Endodermal cell (in vitro differentiated cells): ENCODE measurements around the gene STAMBPL1. TPM values are rescaled to one million over a fixed set of nuclear protein-coding genes. Genes with fewer than 3 reads are reported as not detected.

Experiments used
- DNase-seq: peaks from one replicate; pipeline ENCODE4 v3.0.0-alpha.2; 2017
- H3K27ac ChIP-seq: 2 replicates; pipeline ENCODE4 v1.5.1; 2013; ENCODE audit warnings: mild to moderate bottlenecking, low read depth, low read length, moderate library complexity
- H3K27me3 ChIP-seq: 2 replicates; pipeline ENCODE4 v1.6.1; 2013; ENCODE audit warnings: mild to moderate bottlenecking, low read length, moderate library complexity; ENCODE audit not compliant: insufficient read depth, control insufficient read depth, poor library complexity, severe bottlenecking
- H3K36me3 ChIP-seq: 2 replicates; pipeline ENCODE4 v1.7.0; 2013; ENCODE audit warnings: mild to moderate bottlenecking, low read length, moderate library complexity; ENCODE audit not compliant: control insufficient read depth, insufficient read depth
- H3K4me1 ChIP-seq: one replicate; pipeline ENCODE4 v1.7.0; 2013; ENCODE audit warnings: low read length; ENCODE audit not compliant: control insufficient read depth, insufficient read depth
- H3K4me3 ChIP-seq: 2 replicates; pipeline ENCODE4 v1.5.1; 2013; ENCODE audit warnings: mild to moderate bottlenecking, low read length, moderate library complexity
- H3K9ac ChIP-seq: 2 replicates; pipeline ENCODE4 v1.6.1; 2013; ENCODE audit warnings: mild to moderate bottlenecking, low read length, moderate library complexity; ENCODE audit not compliant: poor library complexity, severe bottlenecking; ENCODE audit errors: extremely low read depth
- H3K9me3 ChIP-seq: 2 replicates; pipeline ENCODE4 v1.6.1; 2013; ENCODE audit warnings: mild to moderate bottlenecking, low read length, moderate library complexity; ENCODE audit not compliant: control insufficient read depth
- H3K27ac Mint-ChIP-seq: 2 replicates; pipeline ENCODE4 v1.8.0; 2020; ENCODE audit warnings: mixed read lengths
- H3K27me3 Mint-ChIP-seq: 2 replicates; pipeline ENCODE4 v1.8.0; 2021; ENCODE audit warnings: mild to moderate bottlenecking, mixed read lengths; ENCODE audit not compliant: insufficient read depth
- H3K36me3 Mint-ChIP-seq: 2 replicates; pipeline ENCODE4 v1.8.0; 2020; ENCODE audit warnings: low read depth, mixed read lengths
- H3K4me1 Mint-ChIP-seq: 2 replicates; pipeline ENCODE4 v1.8.0; 2020; ENCODE audit warnings: mixed read lengths
- H3K4me3 Mint-ChIP-seq: 2 replicates; pipeline ENCODE4 v1.8.0; 2020; ENCODE audit warnings: mild to moderate bottlenecking, moderate library complexity, mixed read lengths
- H3K9me3 Mint-ChIP-seq: 2 replicates; pipeline ENCODE4 v1.8.0; 2020; ENCODE audit warnings: mild to moderate bottlenecking, mixed read lengths
- WGBS, 2 experiments: methylation state at CpG; one replicate each; pipeline versions ENCODE4 v1.1.5 to v1.1.7; 2013; ENCODE audit warnings: missing lambda C conversion rate in 2 of 2, mixed read lengths in 1 of 2; ENCODE audit not compliant: insufficient coverage in 1 of 2, insufficient read length in 1 of 2; 5-methylcytosine and 5-hydroxymethylcytosine counted together
- total RNA-seq, 2 donors: library from RNA; stranded (reverse); fragmentation: NEBNext Ultra II Directional in 1 of 2; extraction: Animal tissue kit (Norgen Biotek cat#: 25700) in 1 of 2; gene quantifications; 2 replicates in 1 of 2; 3 replicates in 1 of 2; pipeline ENCODE4 v1.2.1, GENCODE V29; 2021
- TF ChIP-seq, protein P1 (sequence below): fragments of 200-600 bp; sonication (generic); conservative IDR thresholded peaks from 2 replicates; pipeline ENCODE4 v1.5.0; 2021; ENCODE audit warnings: antibody characterized with exemption, mild to moderate bottlenecking

STAMBPL1 gene
- total RNA-seq, 2 donors from 2014 or later, result 1.2 to 4.1 TPM

DNA sequence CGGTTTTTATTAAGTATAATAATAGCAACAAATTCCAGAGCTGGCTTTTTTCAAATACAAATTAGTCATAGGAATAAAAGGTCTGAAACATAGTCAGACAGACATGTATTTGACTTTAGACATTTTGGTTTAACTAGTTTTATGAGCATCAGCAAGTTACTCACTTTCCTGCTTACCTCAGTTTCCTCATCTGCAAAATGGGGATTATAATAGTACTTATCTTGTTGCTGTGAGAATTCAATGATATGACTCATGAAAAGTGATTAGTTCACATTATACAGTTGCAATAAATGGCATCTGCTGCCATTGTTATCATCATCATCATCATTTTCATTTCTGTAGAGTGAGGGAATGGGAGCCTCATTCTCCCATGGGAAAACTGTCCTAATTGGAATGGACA is 39.0 kb downstream of the STAMBPL1 start:
- Histone ChIP-seq H3K36me3 (no peaks in the 10 kb centered on the region), H3K9ac (no peak overlapping the region), H3K4me3 (no peak overlapping the region), H3K4me1 (peaks cover 4% of the 10 kb centered on the region), H3K9me3 (peaks cover 5% of the 10 kb centered on the region), H3K27ac (no peak overlapping the region), H3K27me3 (peaks cover 43% of the 10 kb centered on the region)
- Mint-ChIP-seq H3K4me1 (peaks cover 19% of the 10 kb centered on the region), H3K4me3 (no peak overlapping the region), H3K27me3 (peaks cover 7% of the 10 kb centered on the region), H3K9me3 (no peaks in the 10 kb centered on the region), H3K27ac (no peak overlapping the region), H3K36me3 (no peaks in the 10 kb centered on the region)
- TF ChIP-seq, protein P1, sequence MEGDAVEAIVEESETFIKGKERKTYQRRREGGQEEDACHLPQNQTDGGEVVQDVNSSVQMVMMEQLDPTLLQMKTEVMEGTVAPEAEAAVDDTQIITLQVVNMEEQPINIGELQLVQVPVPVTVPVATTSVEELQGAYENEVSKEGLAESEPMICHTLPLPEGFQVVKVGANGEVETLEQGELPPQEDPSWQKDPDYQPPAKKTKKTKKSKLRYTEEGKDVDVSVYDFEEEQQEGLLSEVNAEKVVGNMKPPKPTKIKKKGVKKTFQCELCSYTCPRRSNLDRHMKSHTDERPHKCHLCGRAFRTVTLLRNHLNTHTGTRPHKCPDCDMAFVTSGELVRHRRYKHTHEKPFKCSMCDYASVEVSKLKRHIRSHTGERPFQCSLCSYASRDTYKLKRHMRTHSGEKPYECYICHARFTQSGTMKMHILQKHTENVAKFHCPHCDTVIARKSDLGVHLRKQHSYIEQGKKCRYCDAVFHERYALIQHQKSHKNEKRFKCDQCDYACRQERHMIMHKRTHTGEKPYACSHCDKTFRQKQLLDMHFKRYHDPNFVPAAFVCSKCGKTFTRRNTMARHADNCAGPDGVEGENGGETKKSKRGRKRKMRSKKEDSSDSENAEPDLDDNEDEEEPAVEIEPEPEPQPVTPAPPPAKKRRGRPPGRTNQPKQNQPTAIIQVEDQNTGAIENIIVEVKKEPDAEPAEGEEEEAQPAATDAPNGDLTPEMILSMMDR, result no peak
- WGBS, 2 experiments, result no CpG with 5 or more reads among the region's 1 CpG
- no peak for DNase-seq

DNA sequence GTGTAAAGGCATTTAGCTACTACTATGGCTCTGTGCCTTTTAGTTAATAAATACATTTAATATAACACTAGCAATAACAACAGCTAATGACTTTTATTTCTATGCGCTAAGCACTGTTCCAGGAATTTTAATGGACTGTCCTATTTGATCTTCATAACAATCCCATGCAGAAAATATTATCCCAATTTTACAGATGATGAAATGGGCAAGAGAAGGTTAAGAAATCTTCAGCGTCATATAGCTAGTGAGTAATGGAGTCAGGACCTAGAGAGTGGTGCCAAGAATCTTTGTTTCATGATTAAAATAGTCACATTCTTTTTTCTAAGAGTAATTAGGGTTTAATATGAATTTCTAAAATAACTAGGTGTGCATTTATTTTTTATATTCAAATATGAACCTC is 40.2 kb downstream of the STAMBPL1 start:
- Mint-ChIP-seq H3K4me1 (peaks cover 19% of the 10 kb centered on the region), H3K9me3 (no peaks in the 10 kb centered on the region), H3K27ac (no peak overlapping the region), H3K4me3 (no peak overlapping the region), H3K36me3 (no peaks in the 10 kb centered on the region), H3K27me3 (peaks cover 7% of the 10 kb centered on the region)
- Histone ChIP-seq H3K9me3 (peaks cover 5% of the 10 kb centered on the region), H3K4me3 (no peak overlapping the region), H3K36me3 (no peaks in the 10 kb centered on the region), H3K27me3 (peaks cover 34% of the 10 kb centered on the region), H3K9ac (no peak overlapping the region), H3K4me1 (peaks cover 4% of the 10 kb centered on the region), H3K27ac (no peak overlapping the region)
- 50% methylated on average over 2 of the region's 2 CpGs; no CpG with 5 or more reads in 1 of the 2 experiments for WGBS, 2 experiments
- DNase-seq, result no peak
- TF ChIP-seq, protein P1, result no peak

DNA sequence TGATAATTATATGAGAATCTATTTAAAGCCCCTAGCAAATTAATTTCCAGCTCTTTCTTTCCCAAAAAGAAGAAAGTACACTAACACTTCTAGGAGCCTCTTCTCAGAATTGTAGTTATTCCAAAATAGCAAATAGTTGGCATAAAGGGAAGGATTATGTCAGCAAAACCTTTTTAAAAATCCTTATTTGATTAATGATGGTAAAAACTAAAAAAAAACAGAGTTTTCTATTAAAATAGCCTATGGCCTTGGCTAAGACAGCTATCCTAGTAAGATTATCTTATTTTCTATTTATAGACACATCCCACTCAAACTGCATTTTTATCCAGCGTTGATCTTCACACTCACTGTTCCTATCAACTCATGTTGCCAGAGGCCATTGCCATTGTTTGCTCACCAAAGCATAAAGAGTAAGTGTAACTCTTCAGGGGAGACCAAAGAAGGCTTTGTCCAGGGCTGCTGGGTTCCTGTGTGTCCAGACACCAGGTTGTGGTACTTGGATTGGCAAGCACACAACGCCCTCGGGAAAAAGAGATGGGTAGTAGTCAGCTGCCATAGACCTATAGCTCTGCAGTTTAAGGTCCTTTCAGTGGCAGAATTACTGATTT is 41.0 kb downstream of the STAMBPL1 start:
- TF ChIP-seq, protein P1, result no peak
- Mint-ChIP-seq H3K27me3 (peaks cover 7% of the 10 kb centered on the region), H3K27ac (no peak overlapping the region), H3K36me3 (no peaks in the 10 kb centered on the region), H3K9me3 (no peaks in the 10 kb centered on the region), H3K4me1 (peaks cover 10% of the 10 kb centered on the region), H3K4me3 (no peak overlapping the region)
- Histone ChIP-seq H3K9me3 (peaks cover 5% of the 10 kb centered on the region), H3K27ac (no peak overlapping the region), H3K4me3 (no peak overlapping the region), H3K36me3 (no peaks in the 10 kb centered on the region), H3K9ac (no peak overlapping the region), H3K27me3 (peaks cover 30% of the 10 kb centered on the region), H3K4me1 (peaks cover 4% of the 10 kb centered on the region)
- no peak for DNase-seq
- WGBS, 2 experiments, result 85 to 90% methylated on average over 3 of the region's 3 CpGs
